Measurements from ENCODE around the gene RPS15. TPM values are rescaled to one million over a fixed set of nuclear protein-coding genes. Genes with fewer than 3 reads are reported as not detected.

The RPS15 gene
- total and polyA plus RNA-seq, 10 of the 15 experiments (the other 5 are each of a cell fraction or from before 2014, with no cell fraction given), result 559 to 3,158 (median 1,413) TPM

GRCh38 chr19:1457892-1458291, 19.7 kb downstream of the RPS15 start:
- H3K9ac ChIP-seq (ENCODE audit: control insufficient read depth, insufficient read depth, low read length), result no peak overlapping the region
- H4K20me1 ChIP-seq (ENCODE audit: control insufficient read depth, insufficient read depth), result no peaks in the 10 kb centered on the region
- no peaks in the 10 kb centered on the region for H3K36me3 ChIP-seq (ENCODE audit: control insufficient read depth in 2 of 2, insufficient read depth in 2 of 2, low read length in 1 of 2)
- ChIA-PET RAD21 (ENCODE audit: unreplicated experiment) (no interaction called here), CTCF (interaction anchor here (0.8 kb wide), 1 partner anchor 13 kb away, joined by 3 read pairs; no protein-coding TSS in a partner anchor), POLR2A (interaction anchor here (0.6 kb wide), 1 partner anchor 14 kb away, joined by 6 read pairs; no protein-coding TSS in a partner anchor), SMC1A (ENCODE audit: uncharacterized antibody, unreplicated experiment) (no interaction called here)
- H2AFZ ChIP-seq (ENCODE audit: control insufficient read depth, low read depth, low read length), result no peak overlapping the region
- H3K9me3 ChIP-seq (replicated peaks; ENCODE audit: control insufficient read depth, insufficient read depth, low read length), result no peaks in the 10 kb centered on the region; the same call in 2 of the 3 replicates
- FAIRE-seq (no peak), DNase-seq (ENCODE audit: low read depth, low spot score) (no peak), ATAC-seq (no peak)
- H3K27ac ChIP-seq (ENCODE audit: control insufficient read depth, insufficient read depth), result no peak overlapping the region
- TF ChIP-seq SP1 (IDR thresholded peaks at IDR 0.05; ENCODE audit: low read depth, low read length) (no peak), ATF2 (IDR thresholded peaks at IDR 0.05; ENCODE audit: low read length) (no peak), POLR2A (IDR thresholded peaks at IDR 0.05; ENCODE audit: low read depth, low read length) (peak; percentile 25; the same call in 1 of the 2 replicates), CBX5 (IDR thresholded peaks at IDR 0.05; ENCODE audit: low read depth) (no peak), ZNF207 (IDR thresholded peaks at IDR 0.05; ENCODE audit: borderline replicate concordance) (no peak), JUND (IDR thresholded peaks at IDR 0.05; ENCODE audit: low read depth, low read length) (no peak), PML (IDR thresholded peaks at IDR 0.05; ENCODE audit: low read length) (no peak)
- no peak overlapping the region for H3K4me2 ChIP-seq (ENCODE audit: control insufficient read depth, insufficient read depth)
- peaks cover 3% of the 10 kb centered on the region for H3K4me1 ChIP-seq (ENCODE audit: control insufficient read depth, insufficient read depth, low read length)
- WGBS (ENCODE audit: insufficient coverage, insufficient replicate concordance, low lambda C conversion rate, missing lambda C conversion rate), result 88% methylated on average over 16 of the region's 16 CpGs
- intact Hi-C loops (cut with micrococcal nuclease; ENCODE audit: unreplicated experiment), result no loop called here
- in situ Hi-C loops (cut with MboI), result no loop called here
- H3K4me3 ChIP-seq, result no peak overlapping the region
- no TSS peak for BruUV-seq (replicated peaks)
- H3K27me3 ChIP-seq (replicated peaks in 1 of 2; ENCODE audit: control insufficient read depth in 2 of 2, insufficient read depth in 2 of 2, low read length in 1 of 2), result no peaks in the 10 kb centered on the region; a peak in 1 of 4 replicates
- H3K79me2 ChIP-seq (ENCODE audit: control insufficient read depth, insufficient read depth, low read length), result no peaks in the 10 kb centered on the region

GRCh38 chr19:1459479-1459878, 21.3 kb downstream of the RPS15 start:
- Histone ChIP-seq H3K27ac (ENCODE audit: control insufficient read depth, insufficient read depth) (no peak overlapping the region), H3K4me2 (ENCODE audit: control insufficient read depth, insufficient read depth) (no peak overlapping the region), H2AFZ (ENCODE audit: control insufficient read depth, low read depth, low read length) (no peak overlapping the region), H3K9ac (ENCODE audit: control insufficient read depth, insufficient read depth, low read length) (no peak overlapping the region), H4K20me1 (ENCODE audit: control insufficient read depth, insufficient read depth) (no peaks in the 10 kb centered on the region), H3K27me3 (replicated peaks in 1 of 2; ENCODE audit: control insufficient read depth in 2 of 2, insufficient read depth in 2 of 2, low read length in 1 of 2) (no peaks in the 10 kb centered on the region), H3K9me3 (replicated peaks; ENCODE audit: control insufficient read depth, insufficient read depth, low read length) (no peaks in the 10 kb centered on the region; the same call in 2 of the 3 replicates), H3K4me1 (ENCODE audit: control insufficient read depth, insufficient read depth, low read length) (peaks cover 3% of the 10 kb centered on the region), H3K36me3 (ENCODE audit: control insufficient read depth in 2 of 2, insufficient read depth in 2 of 2, low read length in 1 of 2) (no peaks in the 10 kb centered on the region), H3K79me2 (ENCODE audit: control insufficient read depth, insufficient read depth, low read length) (no peaks in the 10 kb centered on the region), H3K4me3 (no peak overlapping the region)
- ChIA-PET SMC1A (ENCODE audit: uncharacterized antibody, unreplicated experiment) (no interaction called here), RAD21 (ENCODE audit: unreplicated experiment) (no interaction called here), CTCF (no interaction called here), POLR2A (no interaction called here)
- DNase-seq (ENCODE audit: low read depth, low spot score), result no peak
- no TSS peak for BruUV-seq (replicated peaks)
- ATAC-seq, result no peak
- WGBS (ENCODE audit: insufficient coverage, insufficient replicate concordance, low lambda C conversion rate, missing lambda C conversion rate), result 24% methylated on average over 9 of the region's 9 CpGs
- no peak for FAIRE-seq
- intact Hi-C loops (cut with micrococcal nuclease; ENCODE audit: unreplicated experiment), result no loop called here
- in situ Hi-C loops (cut with MboI), result no loop called here
- TF ChIP-seq SREBF2 (IDR thresholded peaks at IDR 0.05; ENCODE audit: low read length) (no peak), CEBPB (IDR thresholded peaks at IDR 0.05; ENCODE audit: borderline replicate concordance in 1 of 2, low read depth in 2 of 2, low read length in 2 of 2) (no peak), USF1 (IDR thresholded peaks at IDR 0.05; ENCODE audit: borderline replicate concordance, extremely low read length, insufficient read depth, low read depth, low read length) (no peak), ZSCAN29 (IDR thresholded peaks at IDR 0.05) (no peak), SMAD5 (IDR thresholded peaks at IDR 0.05; ENCODE audit: low read depth) (no peak), MYB (IDR thresholded peaks at IDR 0.05; ENCODE audit: borderline replicate concordance, low read depth, low read length) (no peak), NFYA (IDR thresholded peaks at IDR 0.05; ENCODE audit: borderline replicate concordance, low read depth, low read length) (no peak), RAD51 (IDR thresholded peaks at IDR 0.05) (no peak), ASH2L (IDR thresholded peaks at IDR 0.05; ENCODE audit: borderline replicate concordance, low read depth) (no peak), TCF3 (IDR thresholded peaks at IDR 0.05; ENCODE audit: borderline replicate concordance, insufficient read depth, low read depth, low read length) (no peak), NBN (IDR thresholded peaks at IDR 0.05) (no peak)
